Cerebellar nuclear complex (tissue), 1 donor: ENCODE measurements around the gene NBPF9.
"Not testable (repeated sequence)": the region's sequence is repeated elsewhere in the genome, so short reads cannot be mapped to it uniquely, and the experiment has no call there.

Source experiments
- DNase-seq, 2 experiments: peaks; one replicate each; lab custom pipeline; 2025; lab: John Stamatoyannopoulos, UW

Gene NBPF9

GRCh38 chr1:149103109-149104081, at the start of gene NBPF9:
Gene NBPF9 (minus strand): TSS chr1:149103551. CDS start chr1:149082139, 21,412 bp downstream.
- DNase-seq: not testable (repeated sequence)

GRCh38 chr1:149149909-149150308, 46.6 kb upstream of the NBPF9 start:
- DNase-seq: not testable (repeated sequence)

- DNase-seq: not testable (repeated sequence)
These were observed 34.2 kb upstream of the NBPF9 start for GRCh38 chr1:149137585-149137984.

GRCh38 chr1:149130938-149131337, 27.6 kb upstream of the NBPF9 start:
- DNase-seq: not testable (repeated sequence)

GRCh38 chr1:149129245-149129644, 25.9 kb upstream of the NBPF9 start:
- DNase-seq: not testable (repeated sequence)

- DNase-seq: not testable (repeated sequence)
These were observed 23.3 kb upstream of the NBPF9 start for GRCh38 chr1:149126555-149127145.

- not testable (repeated sequence) for DNase-seq
These were observed 20.9 kb upstream of the NBPF9 start for GRCh38 chr1:149123948-149124926.

GRCh38 chr1:149112828-149113227, 9.5 kb upstream of the NBPF9 start:
- DNase-seq: not testable (repeated sequence)

GRCh38 chr1:149110343-149110742, 7.0 kb upstream of the NBPF9 start:
- DNase-seq: not testable (repeated sequence)

GRCh38 chr1:149102574-149102973, 777 bp downstream of the NBPF9 start:
- DNase-seq: not testable (repeated sequence)

- not testable (repeated sequence) for DNase-seq
These were observed 5.1 kb downstream of the NBPF9 start for GRCh38 chr1:149098276-149098675.

- not testable (repeated sequence) for DNase-seq
These were observed 10.2 kb downstream of the NBPF9 start for GRCh38 chr1:149093155-149093554.

GRCh38 chr1:149075505-149076127, 27.7 kb downstream of the NBPF9 start:
- not testable (repeated sequence) for DNase-seq

- not testable (repeated sequence) for DNase-seq
These were observed 38.7 kb downstream of the NBPF9 start for GRCh38 chr1:149064611-149065010.

GRCh38 chr1:149043056-149043455, 60.3 kb downstream of the NBPF9 start:
- not testable (repeated sequence) for DNase-seq

GRCh38 chr1:149033916-149034315, 69.4 kb downstream of the NBPF9 start:
- not testable (repeated sequence) for DNase-seq

- not testable (repeated sequence) for DNase-seq
These were observed 79.0 kb downstream of the NBPF9 start for GRCh38 chr1:149024327-149024726.

- not testable (repeated sequence) for DNase-seq
These were observed 84.8 kb downstream of the NBPF9 start for GRCh38 chr1:149018577-149018976.

- DNase-seq: not testable (repeated sequence)
These were observed 86.7 kb downstream of the NBPF9 start for GRCh38 chr1:149016626-149017025.

- DNase-seq: not testable (repeated sequence)
These were observed 87.8 kb downstream of the NBPF9 start for GRCh38 chr1:149015522-149015921.

GRCh38 chr1:149013513-149013912, 89.8 kb downstream of the NBPF9 start:
- DNase-seq: not testable (repeated sequence)
